ENCODE results near the gene BRIP1. TPM values are rescaled to one million over a fixed set of nuclear protein-coding genes. Genes with fewer than 3 reads are reported as not detected.
"Not testable (repeated sequence)": the region's sequence is repeated elsewhere in the genome, so short reads cannot be mapped to it uniquely, and the experiment has no call there.

BRIP1 gene
- total RNA-seq, 2 donors from 2014 or later = 1.3 to 3.9 TPM

- no peak overlapping the region for H3K4me3 ChIP-seq
- no peaks in the 10 kb centered on the region for H3K36me3 ChIP-seq
- TF ChIP-seq POLR2AphosphoS5 (IDR thresholded peaks at IDR 0.05) = no peak
- no peak for TF ChIP-seq CTCF (IDR thresholded peaks at IDR 0.05)
- no peak for TF ChIP-seq POLR2A (IDR thresholded peaks at IDR 0.05)
- intact Hi-C loops (cut with DNase I) = no loop called here
- H3K9me3 ChIP-seq = no peaks in the 10 kb centered on the region
- DNase-seq (ENCODE audit: low spot score) = no peak
- no peaks in the 10 kb centered on the region for H3K4me1 ChIP-seq (replicated peaks)
- H3K27ac ChIP-seq = no peak overlapping the region
- 51% methylated on average over 1 of the region's 1 CpG for WGBS
- no peaks in the 10 kb centered on the region for H3K27me3 ChIP-seq (replicated peaks; ENCODE audit: insufficient read depth)
Measured at GRCh38 chr17:61672140-61672539, 191.2 kb downstream of the BRIP1 start.

GRCh38 chr17:61670691-61671090 lies 192.6 kb downstream of the BRIP1 start:
- Histone ChIP-seq H3K9me3 (no peaks in the 10 kb centered on the region), H3K36me3 (no peaks in the 10 kb centered on the region), H3K27ac (no peak overlapping the region), H3K27me3 (replicated peaks; ENCODE audit: insufficient read depth) (no peaks in the 10 kb centered on the region), H3K4me1 (replicated peaks) (no peaks in the 10 kb centered on the region), H3K4me3 (no peak overlapping the region)
- intact Hi-C loops (cut with DNase I) = no loop called here
- TF ChIP-seq POLR2AphosphoS5 (IDR thresholded peaks at IDR 0.05) (no peak), CTCF (IDR thresholded peaks at IDR 0.05) (no peak), POLR2A (IDR thresholded peaks at IDR 0.05) (no peak)
- no peak for DNase-seq (ENCODE audit: low spot score)
- WGBS = 86% methylated on average over 2 of the region's 2 CpGs

- no peak for TF ChIP-seq POLR2A (IDR thresholded peaks at IDR 0.05)
- TF ChIP-seq POLR2AphosphoS5 (IDR thresholded peaks at IDR 0.05) = no peak
- TF ChIP-seq CTCF (IDR thresholded peaks at IDR 0.05) = no peak
- intact Hi-C loops (cut with DNase I) = no loop called here
- Histone ChIP-seq H3K4me3 (no peak overlapping the region), H3K27me3 (replicated peaks; ENCODE audit: insufficient read depth) (no peaks in the 10 kb centered on the region), H3K4me1 (replicated peaks) (no peaks in the 10 kb centered on the region), H3K9me3 (no peaks in the 10 kb centered on the region), H3K36me3 (no peaks in the 10 kb centered on the region), H3K27ac (no peak overlapping the region)
- no peak for DNase-seq (ENCODE audit: low spot score)
Measured at GRCh38 chr17:61669522-61669921, 193.8 kb downstream of the BRIP1 start.

GRCh38 chr17:61668486-61668885 lies 194.8 kb downstream of the BRIP1 start:
- no peak for DNase-seq (ENCODE audit: low spot score)
- 87% methylated on average over 3 of the region's 3 CpGs for WGBS
- H3K27ac ChIP-seq = no peak overlapping the region
- no peaks in the 10 kb centered on the region for H3K36me3 ChIP-seq
- no peaks in the 10 kb centered on the region for H3K9me3 ChIP-seq
- H3K27me3 ChIP-seq (replicated peaks; ENCODE audit: insufficient read depth) = no peaks in the 10 kb centered on the region
- TF ChIP-seq POLR2AphosphoS5 (IDR thresholded peaks at IDR 0.05) = no peak
- TF ChIP-seq POLR2A (IDR thresholded peaks at IDR 0.05) = no peak
- TF ChIP-seq CTCF (IDR thresholded peaks at IDR 0.05) = no peak
- H3K4me1 ChIP-seq (replicated peaks) = no peaks in the 10 kb centered on the region
- no peak overlapping the region for H3K4me3 ChIP-seq
- intact Hi-C loops (cut with DNase I) = no loop called here

GRCh38 chr17:61666406-61667088 lies 196.8 kb downstream of the BRIP1 start:
- DNase-seq (ENCODE audit: low spot score); H3K9me3 ChIP-seq; intact Hi-C loops (cut with DNase I); H3K27me3 ChIP-seq (replicated peaks; ENCODE audit: insufficient read depth); H3K36me3 ChIP-seq; H3K27ac ChIP-seq; H3K4me1 ChIP-seq (replicated peaks); H3K4me3 ChIP-seq: not testable (repeated sequence)
- 95% methylated on average over 5 of the region's 5 CpGs for WGBS

Measured in prostate gland (tissue), 2 donors.